Ovary (tissue), 3 donors: ENCODE data around the gene UQCRH.

Experiments
- EP300 ChIP-seq: sonication (generic); formaldehyde crosslinking; IDR thresholded peaks from one replicate; pipeline ENCODE4 v1.6.1; 2017; ENCODE audit warnings: antibody characterized with exemption
- TF ChIP-seq, protein P1 (sequence below), 3 donors: fragments of 450-650 bp in 2 of 3; fragments of 200-600 bp in 1 of 3; IDR thresholded peaks; one replicate each; pipeline versions ENCODE4 v1.5.1 to v1.8.0; 2016 to 2022; ENCODE audit warnings: antibody characterized with exemption in 3 of 3, mild to moderate bottlenecking in 1 of 3
- donor health status: DM: no; HTN: no; CAD: no.

GRCh38 chr1:46334030-46334384 is 30.5 kb downstream of the UQCRH start:
- TF ChIP-seq, protein P1, sequence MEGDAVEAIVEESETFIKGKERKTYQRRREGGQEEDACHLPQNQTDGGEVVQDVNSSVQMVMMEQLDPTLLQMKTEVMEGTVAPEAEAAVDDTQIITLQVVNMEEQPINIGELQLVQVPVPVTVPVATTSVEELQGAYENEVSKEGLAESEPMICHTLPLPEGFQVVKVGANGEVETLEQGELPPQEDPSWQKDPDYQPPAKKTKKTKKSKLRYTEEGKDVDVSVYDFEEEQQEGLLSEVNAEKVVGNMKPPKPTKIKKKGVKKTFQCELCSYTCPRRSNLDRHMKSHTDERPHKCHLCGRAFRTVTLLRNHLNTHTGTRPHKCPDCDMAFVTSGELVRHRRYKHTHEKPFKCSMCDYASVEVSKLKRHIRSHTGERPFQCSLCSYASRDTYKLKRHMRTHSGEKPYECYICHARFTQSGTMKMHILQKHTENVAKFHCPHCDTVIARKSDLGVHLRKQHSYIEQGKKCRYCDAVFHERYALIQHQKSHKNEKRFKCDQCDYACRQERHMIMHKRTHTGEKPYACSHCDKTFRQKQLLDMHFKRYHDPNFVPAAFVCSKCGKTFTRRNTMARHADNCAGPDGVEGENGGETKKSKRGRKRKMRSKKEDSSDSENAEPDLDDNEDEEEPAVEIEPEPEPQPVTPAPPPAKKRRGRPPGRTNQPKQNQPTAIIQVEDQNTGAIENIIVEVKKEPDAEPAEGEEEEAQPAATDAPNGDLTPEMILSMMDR (IDR thresholded peaks at IDR 0.05) = no peak
- TF ChIP-seq EP300 = no peak
